GM23338 (cell line): Measurements from ENCODE around the gene ASZ1. TPM values are rescaled to one million over a fixed set of nuclear protein-coding genes. Genes with fewer than 3 reads are reported as not detected.

Source experiments
- ATAC-seq: fragments of 200-7000 bp; cut with Tn5 transposase; 3 replicates; pipeline ENCODE4 v1.9.1; 2020
- DNase-seq: peaks from one replicate; pipeline ENCODE4 v3.0.0-alpha.2; 2015; ENCODE audit warnings: low spot score
- H2AFZ ChIP-seq: fragments of 200-600 bp; sonication (generic); 2 replicates; pipeline ENCODE4 v1.8.0; 2016; ENCODE audit warnings: antibody characterized with exemption, mild to moderate bottlenecking, moderate library complexity
- H3F3A ChIP-seq: fragments of 200-600 bp; sonication (generic); replicated peaks from 2 replicates; pipeline ENCODE4 v1.8.0; 2017; ENCODE audit warnings: antibody characterized with exemption, mixed run types, low read depth
- H3K27ac ChIP-seq: fragments of 200-600 bp; sonication (generic); 2 replicates; pipeline ENCODE4 v1.6.1; 2016; ENCODE audit warnings: low read depth
- H3K27me3 ChIP-seq: fragments of 200-600 bp; sonication (generic); 2 replicates; pipeline ENCODE4 v1.8.0; 2016; ENCODE audit warnings: mild to moderate bottlenecking, mixed run types, moderate library complexity; ENCODE audit not compliant: insufficient read depth
- H3K36me3 ChIP-seq: fragments of 200-600 bp; sonication (generic); 2 replicates; pipeline ENCODE4 v1.8.0; 2016; ENCODE audit warnings: mild to moderate bottlenecking; ENCODE audit not compliant: insufficient read depth
- H3K4me1 ChIP-seq: fragments of 200-600 bp; sonication (generic); 2 replicates; pipeline ENCODE4 v1.8.0; 2016; ENCODE audit warnings: mild to moderate bottlenecking, moderate library complexity; ENCODE audit not compliant: insufficient read depth
- H3K4me2 ChIP-seq: fragments of 200-600 bp; sonication (generic); 2 replicates; pipeline ENCODE4 v1.7.1; 2017; ENCODE audit warnings: mixed run types
- H3K4me3 ChIP-seq: fragments of 200-600 bp; sonication (generic); 2 replicates; pipeline ENCODE4 v1.6.1; 2016; ENCODE audit warnings: mixed run types
- H3K79me2 ChIP-seq: fragments of 200-600 bp; sonication (generic); replicated peaks from 2 replicates; pipeline ENCODE4 v1.8.0; 2017; ENCODE audit warnings: mild to moderate bottlenecking; ENCODE audit not compliant: insufficient read depth
- H3K9me2 ChIP-seq: fragments of 200-600 bp; sonication (generic); 2 replicates; pipeline ENCODE4 v1.8.0; 2017; ENCODE audit not compliant: insufficient read depth
- H4K20me1 ChIP-seq: fragments of 200-600 bp; sonication (generic); replicated peaks from 2 replicates; pipeline ENCODE4 v1.8.0; 2017; ENCODE audit warnings: mild to moderate bottlenecking; ENCODE audit not compliant: insufficient read depth
- H3K27ac Mint-ChIP-seq: 2 replicates; pipeline ENCODE4 v1.8.0; 2020; ENCODE audit warnings: inconsistent platforms, mild to moderate bottlenecking, moderate library complexity, mixed read lengths
- H3K27me3 Mint-ChIP-seq: 3 replicates; pipeline ENCODE4 v1.8.0; 2022; ENCODE audit warnings: low read depth, mild to moderate bottlenecking, moderate library complexity, mixed read lengths, inconsistent platforms; ENCODE audit not compliant: insufficient read depth, poor library complexity
- H3K36me3 Mint-ChIP-seq: 3 replicates; pipeline ENCODE4 v1.8.0; 2021; ENCODE audit warnings: low read depth, mild to moderate bottlenecking, inconsistent platforms, moderate library complexity, mixed read lengths
- H3K4me1 Mint-ChIP-seq: 3 replicates; pipeline ENCODE4 v1.8.0; 2020; ENCODE audit warnings: mild to moderate bottlenecking, inconsistent platforms, mixed read lengths
- H3K4me3 Mint-ChIP-seq: 3 replicates; pipeline ENCODE4 v1.8.0; 2021; ENCODE audit warnings: moderate library complexity, mild to moderate bottlenecking, inconsistent platforms, mixed read lengths
- H3K9me3 Mint-ChIP-seq: 3 replicates; pipeline ENCODE4 v1.8.0; 2020; ENCODE audit warnings: moderate library complexity, mild to moderate bottlenecking, inconsistent platforms, mixed read lengths
- EZH2 ChIP-seq: fragments of 200-600 bp; sonication (generic); IDR thresholded peaks from one replicate; pipeline ENCODE4 v1.8.0; 2017; ENCODE audit warnings: antibody characterized with exemption, mild to moderate bottlenecking, low read depth; ENCODE audit not compliant: unreplicated experiment
- EZH2phosphoT487 ChIP-seq: fragments of 200-600 bp; sonication (generic); IDR thresholded peaks from one replicate; pipeline ENCODE4 v1.8.1; 2018; ENCODE audit warnings: antibody characterized with exemption; ENCODE audit not compliant: unreplicated experiment
- JUNB ChIP-seq: IDR thresholded peaks from one replicate; pipeline ENCODE4 v1.6.1; 2016; ENCODE audit warnings: antibody characterized with exemption; ENCODE audit not compliant: unreplicated experiment
- NANOG ChIP-seq: IDR thresholded peaks from 2 replicates; pipeline ENCODE4 v1.6.1; 2016; ENCODE audit warnings: antibody characterized with exemption, borderline replicate concordance
- POLR2AphosphoS5 ChIP-seq: IDR thresholded peaks from 2 replicates; pipeline ENCODE4 v1.6.1; 2016; ENCODE audit warnings: antibody characterized with exemption, low read depth
- STAT1 ChIP-seq: IDR thresholded peaks from one replicate; pipeline ENCODE4 v1.6.1; 2016; ENCODE audit warnings: antibody characterized with exemption; ENCODE audit not compliant: unreplicated experiment
- ZNF114 ChIP-seq: fragments of 250-450 bp; sonication (Bioruptor Pico); IDR thresholded peaks from 2 replicates; pipeline ENCODE4 v1.5.0; 2020; ENCODE audit warnings: mild to moderate bottlenecking, moderate library complexity
- ZNF331 ChIP-seq: fragments of 250-450 bp; sonication (Bioruptor Pico); IDR thresholded peaks from 2 replicates; pipeline ENCODE4 v1.5.0; 2020; ENCODE audit warnings: low read depth, mild to moderate bottlenecking, moderate library complexity
- polyA plus RNA-seq: library from polyadenylated mRNA; unstranded; fragments of >200 nt; fragmentation: Nextera tagmentation; extraction: Ambion mirVana; gene quantifications from 2 replicates; pipeline ENCODE4 v1.2.1, GENCODE V29; 2016
- total RNA-seq: library from RNA; depleted of rRNA; stranded (reverse); fragments of >200 nt; shearing (Covaris generic); gene quantifications from 2 replicates; pipeline ENCODE4 v1.2.3, GENCODE V29; 2014
- TF ChIP-seq, protein P1 (sequence below): IDR thresholded peaks from one replicate; pipeline ENCODE4 v1.6.1; 2018; ENCODE audit warnings: antibody characterized with exemption; ENCODE audit not compliant: unreplicated experiment

The ASZ1 gene
- total and polyA plus RNA-seq, 2 experiments from 2014 or later: not detected

DNA sequence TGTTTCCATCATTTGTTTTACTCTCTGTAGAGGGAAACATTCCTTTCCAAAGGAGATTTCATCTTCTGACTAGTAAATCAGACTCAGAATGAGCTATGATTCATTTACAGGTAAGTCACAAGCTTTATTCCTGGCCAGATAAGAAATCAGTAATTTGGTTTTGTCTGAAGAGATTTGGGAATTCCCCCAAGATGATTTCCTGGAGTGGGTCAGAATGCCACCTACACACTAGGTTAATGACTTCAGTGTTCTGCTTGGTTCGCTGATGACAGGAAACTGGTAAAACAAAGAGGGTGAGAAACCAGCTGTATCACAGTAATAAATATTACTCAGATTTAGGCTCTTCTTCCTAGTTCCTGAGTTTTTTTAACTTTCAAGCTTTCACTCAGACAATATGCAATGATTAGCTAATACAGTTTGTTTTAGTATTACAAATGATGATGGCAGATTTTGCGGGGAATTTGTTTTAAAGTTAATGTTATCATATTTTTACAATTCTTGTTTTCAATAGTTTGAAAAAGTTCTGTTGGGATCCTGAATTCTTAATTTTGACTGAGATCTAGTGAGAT lies 8.3 kb upstream of the ASZ1 start:
- H2AFZ ChIP-seq: no peak overlapping the region
- H3K4me3 Mint-ChIP-seq: no peak overlapping the region
- H3K9me3 Mint-ChIP-seq: no peaks in the 10 kb centered on the region; the same call in 2 of the 3 replicates
- TF ChIP-seq, protein P1, sequence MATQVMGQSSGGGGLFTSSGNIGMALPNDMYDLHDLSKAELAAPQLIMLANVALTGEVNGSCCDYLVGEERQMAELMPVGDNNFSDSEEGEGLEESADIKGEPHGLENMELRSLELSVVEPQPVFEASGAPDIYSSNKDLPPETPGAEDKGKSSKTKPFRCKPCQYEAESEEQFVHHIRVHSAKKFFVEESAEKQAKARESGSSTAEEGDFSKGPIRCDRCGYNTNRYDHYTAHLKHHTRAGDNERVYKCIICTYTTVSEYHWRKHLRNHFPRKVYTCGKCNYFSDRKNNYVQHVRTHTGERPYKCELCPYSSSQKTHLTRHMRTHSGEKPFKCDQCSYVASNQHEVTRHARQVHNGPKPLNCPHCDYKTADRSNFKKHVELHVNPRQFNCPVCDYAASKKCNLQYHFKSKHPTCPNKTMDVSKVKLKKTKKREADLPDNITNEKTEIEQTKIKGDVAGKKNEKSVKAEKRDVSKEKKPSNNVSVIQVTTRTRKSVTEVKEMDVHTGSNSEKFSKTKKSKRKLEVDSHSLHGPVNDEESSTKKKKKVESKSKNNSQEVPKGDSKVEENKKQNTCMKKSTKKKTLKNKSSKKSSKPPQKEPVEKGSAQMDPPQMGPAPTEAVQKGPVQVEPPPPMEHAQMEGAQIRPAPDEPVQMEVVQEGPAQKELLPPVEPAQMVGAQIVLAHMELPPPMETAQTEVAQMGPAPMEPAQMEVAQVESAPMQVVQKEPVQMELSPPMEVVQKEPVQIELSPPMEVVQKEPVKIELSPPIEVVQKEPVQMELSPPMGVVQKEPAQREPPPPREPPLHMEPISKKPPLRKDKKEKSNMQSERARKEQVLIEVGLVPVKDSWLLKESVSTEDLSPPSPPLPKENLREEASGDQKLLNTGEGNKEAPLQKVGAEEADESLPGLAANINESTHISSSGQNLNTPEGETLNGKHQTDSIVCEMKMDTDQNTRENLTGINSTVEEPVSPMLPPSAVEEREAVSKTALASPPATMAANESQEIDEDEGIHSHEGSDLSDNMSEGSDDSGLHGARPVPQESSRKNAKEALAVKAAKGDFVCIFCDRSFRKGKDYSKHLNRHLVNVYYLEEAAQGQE: no peak
- no peak for TF ChIP-seq EZH2
- no peak for TF ChIP-seq ZNF114
- TF ChIP-seq JUNB: no peak
- no peak for TF ChIP-seq STAT1
- TF ChIP-seq EZH2phosphoT487: no peak
- TF ChIP-seq ZNF331 (CRISPR knock-in tag): no peak
- no peaks in the 10 kb centered on the region for H3F3A ChIP-seq
- no peak overlapping the region for H3K27ac Mint-ChIP-seq
- no peaks in the 10 kb centered on the region for H3K4me1 Mint-ChIP-seq
- H3K36me3 ChIP-seq: no peaks in the 10 kb centered on the region
- no peaks in the 10 kb centered on the region; the same call in 1 of the 2 replicates for H3K4me1 ChIP-seq
- DNase-seq (no peak), ATAC-seq (no peak)
- no peak overlapping the region for H3K4me3 ChIP-seq
- H3K79me2 ChIP-seq: no peaks in the 10 kb centered on the region
- no peaks in the 10 kb centered on the region for H3K36me3 Mint-ChIP-seq
- H3K27me3 Mint-ChIP-seq: no peaks in the 10 kb centered on the region
- H3K27me3 ChIP-seq: no peaks in the 10 kb centered on the region
- H3K9me2 ChIP-seq: no peaks in the 10 kb centered on the region
- no peak overlapping the region for H3K4me2 ChIP-seq
- no peaks in the 10 kb centered on the region for H4K20me1 ChIP-seq
- H3K27ac ChIP-seq: no peak overlapping the region

DNA sequence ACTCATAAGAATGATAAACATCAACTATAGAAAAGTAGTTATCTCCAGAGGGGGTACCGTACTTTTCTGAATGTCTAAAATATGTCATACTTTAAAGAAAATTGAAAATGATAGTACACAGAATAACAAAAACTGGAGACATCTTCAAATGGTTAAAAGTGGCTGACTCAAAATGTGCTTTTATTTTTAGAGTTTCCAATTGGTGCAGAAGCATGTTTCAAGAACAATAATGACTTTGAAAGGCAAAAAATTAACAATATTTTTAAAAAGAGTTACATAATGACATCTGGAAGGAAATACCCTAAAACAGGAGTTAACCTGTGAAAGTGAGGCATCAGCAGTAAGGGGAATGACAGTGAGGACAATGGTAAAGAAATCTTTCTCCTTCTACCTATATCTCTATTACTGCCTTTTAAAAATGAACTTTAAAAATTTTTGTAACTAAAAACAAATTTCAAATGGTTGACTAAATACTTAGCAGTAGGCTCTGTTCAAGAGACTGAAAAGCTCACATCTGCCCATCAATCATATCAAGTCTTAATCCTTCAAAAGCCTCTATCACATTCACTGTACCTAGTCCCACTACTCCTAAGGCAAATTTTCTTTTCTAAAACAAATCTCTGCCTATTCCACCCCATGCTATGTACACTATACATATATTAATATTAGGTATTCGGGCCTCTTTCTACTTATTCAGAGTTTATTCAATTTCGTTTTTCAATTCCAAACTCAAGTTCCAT lies 3.0 kb downstream of the ASZ1 start:
- Mint-ChIP-seq H3K27ac (no peak overlapping the region), H3K4me1 (no peaks in the 10 kb centered on the region), H3K9me3 (no peaks in the 10 kb centered on the region), H3K27me3 (no peaks in the 10 kb centered on the region), H3K4me3 (no peak overlapping the region), H3K36me3 (no peaks in the 10 kb centered on the region)
- H3K79me2 ChIP-seq: no peaks in the 10 kb centered on the region
- H3K27ac ChIP-seq: no peak overlapping the region
- ATAC-seq: no peak
- H3F3A ChIP-seq: no peaks in the 10 kb centered on the region
- H3K4me2 ChIP-seq: no peak overlapping the region
- H3K4me1 ChIP-seq: no peaks in the 10 kb centered on the region
- H3K36me3 ChIP-seq: no peaks in the 10 kb centered on the region
- no peaks in the 10 kb centered on the region for H3K9me2 ChIP-seq
- DNase-seq: no peak
- H3K4me3 ChIP-seq: no peak overlapping the region
- no peaks in the 10 kb centered on the region for H3K27me3 ChIP-seq
- no peaks in the 10 kb centered on the region for H4K20me1 ChIP-seq
- no peak overlapping the region for H2AFZ ChIP-seq
- TF ChIP-seq POLR2AphosphoS5 (no peak), NANOG (no peak), EZH2phosphoT487 (no peak), STAT1 (no peak)
- TF ChIP-seq, protein P1: no peak
